ENCODE results near the gene PKHD1.

Gene PKHD1

GRCh38 chr6:52087498-52087999 lies at the start of gene PKHD1:
PKHD1 (minus strand) TSS chr6:52087613; CDS start chr6:52084933, 2,680 bp downstream.
- DNase-seq (ENCODE audit: low read depth): peak; percentile 36
- H3K4me3 ChIP-seq (ENCODE audit: low read depth, low read length): no peak within 1 kb of the TSS
- TF ChIP-seq, protein P1, sequence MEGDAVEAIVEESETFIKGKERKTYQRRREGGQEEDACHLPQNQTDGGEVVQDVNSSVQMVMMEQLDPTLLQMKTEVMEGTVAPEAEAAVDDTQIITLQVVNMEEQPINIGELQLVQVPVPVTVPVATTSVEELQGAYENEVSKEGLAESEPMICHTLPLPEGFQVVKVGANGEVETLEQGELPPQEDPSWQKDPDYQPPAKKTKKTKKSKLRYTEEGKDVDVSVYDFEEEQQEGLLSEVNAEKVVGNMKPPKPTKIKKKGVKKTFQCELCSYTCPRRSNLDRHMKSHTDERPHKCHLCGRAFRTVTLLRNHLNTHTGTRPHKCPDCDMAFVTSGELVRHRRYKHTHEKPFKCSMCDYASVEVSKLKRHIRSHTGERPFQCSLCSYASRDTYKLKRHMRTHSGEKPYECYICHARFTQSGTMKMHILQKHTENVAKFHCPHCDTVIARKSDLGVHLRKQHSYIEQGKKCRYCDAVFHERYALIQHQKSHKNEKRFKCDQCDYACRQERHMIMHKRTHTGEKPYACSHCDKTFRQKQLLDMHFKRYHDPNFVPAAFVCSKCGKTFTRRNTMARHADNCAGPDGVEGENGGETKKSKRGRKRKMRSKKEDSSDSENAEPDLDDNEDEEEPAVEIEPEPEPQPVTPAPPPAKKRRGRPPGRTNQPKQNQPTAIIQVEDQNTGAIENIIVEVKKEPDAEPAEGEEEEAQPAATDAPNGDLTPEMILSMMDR (IDR thresholded peaks at IDR 0.05; ENCODE audit: low read depth, low read length): peak; percentile 63
- no peak for TF ChIP-seq POLR2A (IDR thresholded peaks at IDR 0.05; ENCODE audit: extremely low read depth, insufficient read length)
- TF ChIP-seq, protein P2, sequence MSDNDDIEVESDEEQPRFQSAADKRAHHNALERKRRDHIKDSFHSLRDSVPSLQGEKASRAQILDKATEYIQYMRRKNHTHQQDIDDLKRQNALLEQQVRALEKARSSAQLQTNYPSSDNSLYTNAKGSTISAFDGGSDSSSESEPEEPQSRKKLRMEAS (IDR thresholded peaks at IDR 0.05; ENCODE audit: low read depth, low read length): no peak

DNA sequence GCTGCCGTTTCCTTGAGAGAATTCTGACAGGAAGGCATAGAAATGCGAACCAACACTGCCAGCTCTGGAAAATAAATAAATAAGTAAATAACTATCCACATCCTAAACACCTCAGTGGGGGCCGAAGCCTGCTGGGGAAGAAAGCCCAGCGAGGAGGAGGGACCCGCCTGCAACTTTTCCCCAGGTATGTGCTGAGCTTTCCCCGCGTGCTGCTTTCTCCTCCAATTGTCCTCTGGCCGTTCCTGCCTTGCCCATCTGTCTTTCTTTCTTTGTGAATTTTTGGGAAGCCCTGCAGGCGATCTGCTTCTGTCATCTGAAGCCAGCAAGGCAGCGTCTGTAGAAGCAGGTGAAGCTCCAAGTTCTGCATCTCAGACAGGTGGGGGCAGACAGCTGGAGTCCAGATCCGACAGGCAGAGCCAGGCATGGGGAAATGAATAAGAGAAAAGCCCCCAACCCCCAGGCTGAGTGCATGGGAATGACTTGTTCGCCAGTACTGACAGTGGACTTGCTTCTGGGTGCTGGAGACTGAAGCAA lies 49.6 kb upstream of the PKHD1 start:
- TF ChIP-seq MYC (IDR thresholded peaks at IDR 0.05; ENCODE audit: low read depth, low read length) (no peak), POLR2A (IDR thresholded peaks at IDR 0.05; ENCODE audit: extremely low read depth, insufficient read length) (no peak)
- TF ChIP-seq, protein P2 (IDR thresholded peaks at IDR 0.05; ENCODE audit: low read depth, low read length): no peak
- TF ChIP-seq, protein P1 (IDR thresholded peaks at IDR 0.05; ENCODE audit: low read depth, low read length): no peak
- DNase-seq (ENCODE audit: low read depth): no peak
- H3K4me3 ChIP-seq (ENCODE audit: low read depth, low read length): no peak overlapping the region

- no peak overlapping the region for H3K4me3 ChIP-seq (ENCODE audit: low read depth, low read length)
- no peak for DNase-seq (ENCODE audit: low read depth)
- TF ChIP-seq POLR2A (IDR thresholded peaks at IDR 0.05; ENCODE audit: extremely low read depth, insufficient read length): no peak
- TF ChIP-seq, protein P2 (IDR thresholded peaks at IDR 0.05; ENCODE audit: low read depth, low read length): no peak
- TF ChIP-seq MYC (IDR thresholded peaks at IDR 0.05; ENCODE audit: low read depth, low read length): no peak
- TF ChIP-seq, protein P1 (IDR thresholded peaks at IDR 0.05; ENCODE audit: low read depth, low read length): no peak
Observed at GRCh38 chr6:52136055-52136454, 48.6 kb upstream of the PKHD1 start.

GRCh38 chr6:52135217-52135616 lies 47.8 kb upstream of the PKHD1 start:
- TF ChIP-seq MYC (IDR thresholded peaks at IDR 0.05; ENCODE audit: low read depth, low read length): no peak
- TF ChIP-seq, protein P2 (IDR thresholded peaks at IDR 0.05; ENCODE audit: low read depth, low read length): no peak
- TF ChIP-seq, protein P1 (IDR thresholded peaks at IDR 0.05; ENCODE audit: low read depth, low read length): no peak
- TF ChIP-seq POLR2A (IDR thresholded peaks at IDR 0.05; ENCODE audit: extremely low read depth, insufficient read length): no peak
- no peak overlapping the region for H3K4me3 ChIP-seq (ENCODE audit: low read depth, low read length)
- DNase-seq (ENCODE audit: low read depth): no peak

DNA sequence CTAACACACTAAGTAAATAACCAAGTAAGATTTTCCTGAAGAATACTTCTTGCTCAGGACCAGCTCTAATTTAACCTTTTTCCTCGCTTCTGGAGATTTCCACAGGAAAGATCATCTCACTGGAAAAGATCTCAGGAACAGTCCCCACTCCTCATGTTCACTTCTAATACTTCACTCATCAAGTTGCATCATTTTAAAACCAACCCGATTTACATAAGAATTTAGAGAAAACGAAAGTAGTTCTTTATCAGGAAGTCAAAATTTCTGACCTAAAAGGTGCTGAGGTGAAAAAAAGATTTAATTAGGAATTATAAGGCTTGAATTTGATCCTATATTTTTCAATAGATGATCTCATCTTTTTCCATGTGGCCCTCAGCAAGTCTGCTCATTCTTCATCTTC lies 46.6 kb upstream of the PKHD1 start:
- TF ChIP-seq, protein P1 (IDR thresholded peaks at IDR 0.05; ENCODE audit: low read depth, low read length): no peak
- TF ChIP-seq POLR2A (IDR thresholded peaks at IDR 0.05; ENCODE audit: extremely low read depth, insufficient read length) (no peak), MYC (IDR thresholded peaks at IDR 0.05; ENCODE audit: low read depth, low read length) (no peak)
- TF ChIP-seq, protein P2 (IDR thresholded peaks at IDR 0.05; ENCODE audit: low read depth, low read length): no peak
- DNase-seq (ENCODE audit: low read depth): no peak
- H3K4me3 ChIP-seq (ENCODE audit: low read depth, low read length): no peak overlapping the region
